ENCODE results near the gene OR5C1.

DNA sequence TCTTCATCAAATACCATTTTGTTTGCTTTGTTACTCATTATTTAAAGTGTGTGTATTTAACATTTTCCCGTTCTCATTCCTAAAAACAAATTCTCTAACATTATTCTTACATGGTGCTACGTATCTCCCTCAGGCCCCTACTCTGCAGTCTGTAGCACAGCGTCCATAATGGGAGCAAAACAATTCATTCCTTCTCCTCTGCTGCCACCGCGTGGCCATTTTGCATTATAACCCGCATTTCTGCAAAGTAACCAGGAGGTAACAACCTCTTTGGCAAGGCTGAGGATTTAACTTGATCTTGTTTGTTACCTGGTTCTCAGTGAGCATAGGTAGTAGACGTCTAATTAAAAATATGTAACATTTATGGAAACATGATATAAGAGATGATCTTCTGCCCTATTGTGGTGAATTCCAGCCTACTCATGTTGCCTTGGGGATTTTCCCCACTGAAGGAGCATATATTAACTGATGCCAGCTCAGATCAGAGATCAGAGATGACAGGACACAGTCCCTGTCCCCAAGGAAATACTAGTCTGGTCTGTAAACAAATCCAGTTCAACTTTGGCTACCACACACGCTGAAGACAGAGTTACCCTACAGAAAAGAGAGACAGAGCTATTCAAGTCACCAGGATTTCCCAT lies 21.7 kb downstream of the OR5C1 start:
- TF ChIP-seq, protein P1, sequence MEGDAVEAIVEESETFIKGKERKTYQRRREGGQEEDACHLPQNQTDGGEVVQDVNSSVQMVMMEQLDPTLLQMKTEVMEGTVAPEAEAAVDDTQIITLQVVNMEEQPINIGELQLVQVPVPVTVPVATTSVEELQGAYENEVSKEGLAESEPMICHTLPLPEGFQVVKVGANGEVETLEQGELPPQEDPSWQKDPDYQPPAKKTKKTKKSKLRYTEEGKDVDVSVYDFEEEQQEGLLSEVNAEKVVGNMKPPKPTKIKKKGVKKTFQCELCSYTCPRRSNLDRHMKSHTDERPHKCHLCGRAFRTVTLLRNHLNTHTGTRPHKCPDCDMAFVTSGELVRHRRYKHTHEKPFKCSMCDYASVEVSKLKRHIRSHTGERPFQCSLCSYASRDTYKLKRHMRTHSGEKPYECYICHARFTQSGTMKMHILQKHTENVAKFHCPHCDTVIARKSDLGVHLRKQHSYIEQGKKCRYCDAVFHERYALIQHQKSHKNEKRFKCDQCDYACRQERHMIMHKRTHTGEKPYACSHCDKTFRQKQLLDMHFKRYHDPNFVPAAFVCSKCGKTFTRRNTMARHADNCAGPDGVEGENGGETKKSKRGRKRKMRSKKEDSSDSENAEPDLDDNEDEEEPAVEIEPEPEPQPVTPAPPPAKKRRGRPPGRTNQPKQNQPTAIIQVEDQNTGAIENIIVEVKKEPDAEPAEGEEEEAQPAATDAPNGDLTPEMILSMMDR (IDR thresholded peaks at IDR 0.05): peak; percentile 43 to 86 (median 56)
- TF ChIP-seq EP300 (IDR thresholded peaks at IDR 0.05): no peak
- no peak for TF ChIP-seq POLR2A (IDR thresholded peaks at IDR 0.05)
